GM20431 (cell line): ENCODE measurements around the gene EVX1.

Experiments used
- in situ Hi-C: fragments of 300-500 bp; cut with MseI, MboI; formaldehyde crosslinking; loops from one replicate; pipeline ENCODE4 v1.15.0; 2020; ENCODE audit warnings: low sequenced_read_pairs; ENCODE audit not compliant: unreplicated experiment

EVX1 gene

DNA sequence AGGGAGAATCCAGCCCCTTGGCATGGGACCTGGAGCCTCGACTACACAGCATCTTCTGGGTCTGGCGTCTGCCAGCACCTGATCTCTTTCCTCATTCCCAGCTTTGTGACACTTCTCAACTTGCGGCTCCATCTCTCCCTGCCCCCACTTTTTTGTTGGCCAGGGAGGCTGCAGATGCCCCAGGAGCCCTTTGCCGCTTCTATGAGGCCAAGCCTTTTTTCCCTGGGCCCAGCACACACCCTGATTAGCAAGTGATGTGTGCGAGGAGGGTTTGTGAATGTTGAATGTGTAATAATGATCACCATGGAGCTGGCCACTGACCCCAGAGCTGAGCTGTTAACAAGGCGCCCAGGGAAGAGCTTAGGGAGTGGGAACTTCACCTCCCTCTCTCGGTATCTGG is 4.4 kb downstream of the EVX1 start:
- in situ Hi-C loops, result no loop called here

DNA sequence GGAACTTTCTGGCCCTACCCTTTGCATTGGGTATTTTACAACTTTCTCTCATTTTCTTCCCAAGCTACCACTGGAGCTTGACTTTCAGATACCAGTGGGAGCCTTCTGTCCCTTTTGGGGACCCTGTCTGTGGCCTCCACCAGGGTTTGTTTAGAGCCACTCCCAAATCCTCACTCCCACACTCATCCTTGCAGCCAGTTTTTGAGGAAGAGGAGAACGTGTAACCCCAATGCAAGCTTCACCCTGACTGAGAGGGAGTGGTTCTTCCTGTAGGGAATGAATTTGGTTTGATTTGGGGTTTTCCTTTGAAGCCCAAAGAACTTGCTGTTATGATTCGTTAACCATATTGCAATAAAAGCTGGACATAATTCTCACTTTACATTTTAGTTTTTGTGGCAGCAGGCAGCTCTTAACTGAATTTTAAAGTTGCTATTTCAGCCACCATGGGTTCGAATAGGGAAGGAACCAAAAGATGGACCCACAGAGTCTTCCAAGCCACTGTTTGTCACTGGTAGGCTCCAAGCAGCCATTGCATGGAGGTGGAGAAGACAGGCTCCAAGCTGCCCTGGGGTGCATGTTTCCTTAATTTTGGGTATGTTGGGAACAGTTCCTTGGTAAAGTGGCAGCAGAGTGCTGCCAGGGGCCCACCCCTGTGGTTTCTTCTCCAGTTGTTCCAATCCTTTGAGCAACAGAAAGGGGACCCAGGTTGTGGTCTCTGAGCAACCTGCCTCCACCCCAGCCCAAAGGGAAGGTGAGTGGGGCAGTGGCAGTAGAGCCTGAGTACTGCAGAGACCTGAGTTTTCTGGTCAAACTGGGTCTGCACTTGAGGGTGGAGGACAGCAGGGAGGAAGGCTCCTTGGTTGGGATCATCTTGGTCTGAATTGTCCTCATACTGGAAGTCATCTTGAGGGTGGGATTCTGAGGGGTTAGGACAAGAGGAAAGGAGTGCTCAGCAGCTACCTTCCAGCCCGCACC is 5.1 kb downstream of the EVX1 start:
- in situ Hi-C loops, result no loop called here

DNA sequence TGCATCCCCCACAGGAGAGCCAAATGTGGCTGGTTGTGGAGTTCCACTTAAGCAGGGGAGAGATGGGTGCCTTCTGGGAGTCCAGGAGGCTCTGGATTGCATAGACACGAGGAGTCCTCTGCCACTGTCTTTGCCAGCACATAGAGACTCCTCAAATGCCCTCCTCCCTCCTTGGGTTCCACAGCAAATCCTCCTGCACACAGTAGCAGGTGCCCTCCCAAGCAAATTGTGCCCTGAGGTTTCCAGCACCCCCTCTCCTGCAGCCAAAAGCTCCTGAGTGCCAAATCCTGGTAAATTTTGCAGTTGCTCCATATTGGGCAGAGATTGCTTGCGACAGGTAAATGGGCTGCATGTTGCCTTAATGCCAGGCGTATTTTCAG is 5.8 kb downstream of the EVX1 start:
- in situ Hi-C loops, result no loop called here

DNA sequence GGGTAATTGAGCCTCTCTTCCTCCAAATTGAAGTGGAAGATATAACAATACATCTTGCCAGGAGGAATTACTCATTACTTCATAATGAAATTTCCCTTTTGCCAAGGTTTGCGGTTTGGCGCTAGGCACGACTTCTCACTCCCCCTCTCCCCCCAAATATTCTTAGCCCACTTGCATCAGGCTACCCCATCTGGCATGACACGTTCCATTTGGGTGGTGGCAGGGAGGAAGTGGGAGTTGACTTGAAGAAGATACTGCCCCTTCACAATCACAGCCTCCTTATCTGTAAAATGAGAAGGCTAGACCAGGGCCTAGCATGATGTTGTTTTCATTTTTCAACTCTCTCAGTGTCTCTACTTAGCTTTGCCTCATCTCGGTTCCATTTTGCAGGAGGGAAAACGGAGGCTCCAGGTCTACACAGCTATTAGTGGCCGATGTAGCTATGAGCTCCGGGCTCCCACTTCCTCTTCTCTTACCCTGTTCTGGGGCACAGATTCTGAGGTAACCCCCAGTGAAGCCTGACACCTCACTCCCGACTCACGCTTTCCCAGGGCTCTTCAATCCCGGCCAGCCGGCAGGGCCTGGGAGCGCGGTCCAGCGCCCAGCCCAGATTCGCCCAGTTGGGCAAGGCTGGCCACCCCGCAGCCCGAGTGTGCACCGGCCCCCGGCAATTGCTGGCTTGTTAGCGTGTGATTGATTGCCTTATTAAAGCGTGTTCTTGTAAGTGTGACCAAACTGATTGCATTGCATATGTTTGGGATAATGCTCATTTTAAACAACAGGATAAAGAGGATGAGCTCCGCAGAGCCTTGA is 6.5 kb downstream of the EVX1 start:
- in situ Hi-C loops, result no loop called here

DNA sequence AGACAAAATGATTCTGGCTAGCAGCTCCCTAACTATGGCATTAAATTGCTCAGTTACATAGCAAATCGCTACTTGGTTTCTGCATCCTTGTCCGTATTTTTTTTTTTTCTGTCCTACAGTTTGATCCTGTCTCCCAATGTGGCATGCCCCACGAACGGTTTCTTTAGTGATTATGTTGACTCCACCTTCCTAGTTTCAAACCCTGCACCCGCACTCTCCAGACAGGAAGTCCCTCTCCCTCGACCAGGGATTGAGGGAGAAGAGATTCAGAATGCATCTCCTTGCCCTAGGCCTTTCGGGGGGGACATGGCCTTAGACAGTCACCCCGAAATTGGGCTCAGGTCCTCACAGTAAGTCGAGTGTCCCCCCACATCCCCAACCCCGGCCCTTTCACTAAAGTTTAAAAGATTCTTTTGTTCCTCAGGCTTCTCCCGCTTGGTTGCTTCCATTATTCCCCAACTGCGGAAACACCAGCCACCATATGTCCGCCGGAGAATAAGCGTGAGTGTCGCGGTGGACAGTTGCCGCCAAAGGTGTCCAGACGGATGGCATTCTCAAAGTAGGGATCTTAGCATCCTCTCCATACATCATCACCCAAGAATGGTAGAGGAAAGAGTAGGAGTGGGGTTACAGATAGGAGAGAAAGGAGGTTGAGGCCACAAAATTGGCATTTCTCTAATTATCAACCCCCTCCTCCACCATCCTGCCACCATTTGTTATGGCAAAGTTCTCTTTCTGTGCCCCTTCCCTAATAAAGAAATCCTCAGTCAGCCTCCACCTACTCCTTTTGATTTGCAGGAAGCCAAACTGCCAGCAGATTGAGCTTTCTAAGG is 7.3 kb downstream of the EVX1 start:
- in situ Hi-C loops, result no loop called here

DNA sequence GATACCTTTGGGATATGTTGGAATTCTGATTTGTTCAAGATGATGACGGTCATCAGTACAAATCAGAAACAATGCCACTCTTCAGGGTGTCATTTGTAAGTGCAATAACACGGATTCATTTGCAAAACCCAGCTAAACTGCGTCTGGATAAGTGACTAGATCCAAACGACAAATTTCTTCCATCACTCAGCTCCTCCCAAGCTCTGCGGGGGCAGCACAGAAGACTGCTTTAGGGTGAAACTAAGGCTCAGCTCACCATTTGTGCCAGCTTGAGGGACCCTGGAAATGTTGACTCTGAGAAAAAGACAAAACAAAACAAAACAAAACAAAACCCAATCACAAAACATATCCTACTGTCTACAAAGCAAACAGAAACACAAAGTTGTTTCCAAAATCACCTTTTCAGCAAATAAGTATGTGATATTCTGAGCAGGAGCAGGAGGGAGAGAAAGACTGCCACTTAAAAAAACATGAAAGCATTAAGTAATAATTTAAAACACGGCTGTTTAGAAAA is 8.0 kb downstream of the EVX1 start:
- in situ Hi-C loops, result no loop called here

DNA sequence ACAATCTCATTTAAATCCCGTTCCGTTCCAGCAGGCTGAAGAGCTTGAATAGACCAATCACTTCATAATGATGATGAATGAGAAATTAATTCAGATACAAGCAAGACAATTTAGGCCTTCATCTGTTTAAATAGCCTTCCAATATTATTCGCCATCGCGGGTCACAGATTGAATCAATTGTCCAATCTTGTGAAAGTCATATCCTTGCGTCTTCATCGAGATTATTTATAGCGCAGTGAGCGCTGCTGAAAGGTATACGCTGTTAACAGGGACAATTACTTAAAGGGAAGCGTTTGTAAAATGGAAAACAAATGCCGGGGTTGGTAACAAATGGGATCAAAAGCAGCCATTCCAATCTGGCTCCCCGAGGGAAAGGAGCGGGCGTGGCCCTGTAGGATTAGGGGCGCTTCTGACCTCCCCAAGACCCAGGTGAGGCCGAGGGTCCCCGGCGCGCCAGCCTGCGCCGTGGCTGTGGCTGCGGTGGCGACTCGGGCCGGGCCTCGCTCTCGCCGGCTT is 8.6 kb downstream of the EVX1 start:
- in situ Hi-C loops, result no loop called here

DNA sequence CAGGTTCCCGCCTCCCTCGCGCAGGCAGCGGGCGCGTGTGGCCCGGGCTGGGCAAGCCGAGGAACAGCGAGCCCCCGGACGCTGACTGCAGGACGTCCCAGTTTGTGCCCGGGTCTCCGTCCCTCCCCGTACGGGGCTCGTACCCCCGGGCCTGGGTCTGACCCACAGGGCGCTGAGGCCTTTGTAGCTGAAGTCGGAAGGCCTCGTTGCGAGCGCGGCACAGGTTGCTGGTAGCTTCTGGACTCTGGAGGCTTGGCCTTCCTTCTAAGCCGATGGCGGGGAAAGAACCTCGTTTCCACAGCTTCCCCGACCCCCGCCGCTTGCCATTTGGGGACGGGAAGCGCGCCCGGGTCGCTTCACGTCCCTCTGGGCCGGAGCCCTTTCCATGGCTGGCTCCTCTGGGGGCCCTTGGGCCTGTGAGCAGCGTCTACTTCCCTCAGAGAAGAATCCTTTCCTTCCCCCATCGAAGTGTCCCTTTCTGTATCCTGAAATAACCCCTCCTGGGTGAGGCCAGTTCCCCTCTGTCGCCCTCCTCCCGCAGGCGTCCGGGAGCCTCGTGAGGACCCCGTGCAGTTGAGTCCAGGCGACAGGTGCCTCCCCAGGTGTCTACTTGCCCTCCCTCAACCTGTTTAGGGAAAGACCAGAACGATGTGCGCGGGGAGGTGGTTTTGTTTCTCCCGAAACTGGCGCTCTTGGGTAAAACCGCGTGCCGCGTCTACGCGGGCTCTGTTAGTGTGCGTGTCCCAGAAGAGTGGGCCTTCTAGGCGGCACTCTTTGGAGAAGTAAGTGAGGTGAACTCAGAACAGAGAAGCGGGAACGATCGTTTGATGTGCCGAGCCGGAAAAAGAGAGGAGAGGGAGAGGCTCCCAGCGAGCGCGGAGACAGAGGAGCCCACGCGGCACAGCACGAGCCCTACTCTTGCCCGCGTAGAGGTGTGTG is 9.3 kb downstream of the EVX1 start:
- in situ Hi-C loops, result no loop called here

DNA sequence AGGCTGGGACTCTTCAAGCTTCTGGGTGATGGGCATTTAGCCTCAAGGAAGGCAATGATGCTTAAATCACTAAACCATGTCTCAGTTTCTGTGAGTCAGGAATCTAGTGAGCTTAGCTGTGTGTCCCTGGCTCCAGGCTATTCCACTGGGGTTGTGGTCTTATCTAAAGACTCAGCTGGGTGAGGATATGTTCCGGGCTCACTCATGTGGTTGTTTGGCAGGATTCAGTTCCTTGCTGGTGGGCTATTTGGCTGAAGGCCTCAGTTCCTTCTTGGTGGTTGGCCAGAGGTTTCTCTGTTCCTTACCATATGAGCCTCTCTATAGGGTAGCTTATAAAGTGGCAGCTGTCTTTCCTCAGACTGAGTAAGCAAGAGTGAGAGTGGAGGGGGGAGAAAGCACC is 12.0 kb downstream of the EVX1 start:
- in situ Hi-C loops, result no loop called here

DNA sequence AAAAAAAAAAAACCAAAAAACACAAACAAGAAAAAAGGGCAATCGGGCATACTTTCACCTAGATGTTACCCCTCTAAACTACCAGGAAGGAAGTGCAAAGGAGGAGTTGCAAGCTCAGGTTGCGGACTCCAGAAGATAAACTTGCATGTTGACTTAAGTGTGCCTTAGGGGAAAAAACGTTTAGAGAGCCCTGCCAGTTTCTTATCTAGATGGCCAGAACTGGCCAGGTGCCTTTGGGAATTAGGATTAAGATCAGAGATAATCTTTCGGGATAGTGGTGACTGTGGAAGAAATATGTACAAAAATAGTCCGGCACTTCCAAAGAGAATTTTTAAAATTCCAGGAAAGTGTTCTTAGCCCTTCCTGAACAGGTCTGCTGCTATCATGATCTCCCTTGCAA is 17.6 kb downstream of the EVX1 start:
- in situ Hi-C loops, result no loop called here

DNA sequence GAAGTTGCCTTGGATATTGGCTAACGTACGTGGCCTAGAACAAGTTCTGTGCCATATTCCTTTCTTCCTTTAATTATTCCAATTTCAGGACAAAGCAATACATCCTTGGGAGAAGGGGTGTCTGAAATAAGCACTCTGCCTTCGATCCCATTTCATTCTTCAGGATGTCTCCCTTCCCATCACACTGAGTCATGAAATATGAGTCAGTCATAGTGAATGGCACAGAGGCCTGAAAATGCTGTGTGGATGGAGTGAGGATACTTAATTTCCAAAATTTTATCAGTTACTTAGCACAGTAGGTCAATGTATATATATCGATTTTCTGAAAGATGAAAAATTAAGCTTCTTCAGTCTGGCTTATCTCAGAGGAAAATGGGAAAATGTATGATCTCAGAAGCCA is 19.5 kb downstream of the EVX1 start:
- in situ Hi-C loops, result no loop called here

DNA sequence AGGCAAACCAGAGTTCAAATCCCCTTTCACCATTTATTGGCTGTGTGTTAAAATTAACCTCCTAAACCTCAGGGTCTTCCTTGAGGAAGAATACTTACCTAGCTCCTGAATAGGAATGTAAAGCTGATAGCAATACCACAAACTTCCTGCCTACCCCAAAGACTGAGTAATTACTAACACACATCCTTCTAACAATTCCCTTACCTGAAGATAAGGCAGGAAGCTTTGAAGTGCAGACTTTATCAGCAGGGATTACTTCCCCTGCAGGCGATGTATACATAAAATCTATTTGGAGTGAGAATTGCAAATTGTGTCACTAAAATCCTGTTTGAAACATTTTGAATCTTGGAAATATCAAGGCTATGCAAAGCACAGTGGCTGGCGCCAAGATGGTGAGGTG is 21.2 kb downstream of the EVX1 start:
- in situ Hi-C loops, result no loop called here

DNA sequence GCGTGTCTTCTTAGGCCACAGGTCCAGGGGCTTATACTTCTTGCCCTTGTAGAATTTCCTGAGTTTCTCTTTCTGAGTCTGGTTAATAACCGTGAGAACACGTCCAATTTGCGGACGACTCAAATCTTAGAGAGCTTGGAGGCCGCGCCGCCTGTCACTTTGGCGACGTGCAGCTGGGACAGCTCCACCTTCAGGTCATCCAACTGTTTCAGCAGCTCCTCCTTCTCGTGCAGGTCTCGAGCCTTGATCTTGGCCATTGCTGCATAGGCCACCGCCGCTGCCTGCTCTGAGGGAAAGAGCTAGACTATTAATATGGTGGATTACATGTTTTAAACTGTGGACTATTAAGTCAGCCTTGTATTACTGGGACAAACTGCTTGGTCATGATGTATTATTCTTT is 26.9 kb downstream of the EVX1 start:
- in situ Hi-C loops, result no loop called here

DNA sequence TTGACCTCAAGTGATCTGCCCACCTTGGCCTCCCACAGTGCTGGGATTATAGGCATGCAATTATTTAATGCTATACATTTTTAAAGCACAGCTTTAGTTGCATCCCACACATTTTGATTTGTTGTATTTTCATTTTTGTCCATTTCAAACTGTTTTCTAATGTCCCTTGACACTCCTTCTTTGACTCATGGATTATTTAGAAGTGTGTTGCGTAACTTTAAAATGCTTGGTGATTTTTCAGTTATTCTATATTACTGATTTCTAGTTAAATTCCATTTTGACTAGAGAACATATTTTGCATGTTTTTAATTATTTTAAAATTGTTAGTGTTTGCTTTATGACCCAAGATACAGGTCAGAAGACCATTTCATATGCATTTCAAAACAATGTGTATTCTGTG is 28.8 kb downstream of the EVX1 start:
- in situ Hi-C loops, result no loop called here

DNA sequence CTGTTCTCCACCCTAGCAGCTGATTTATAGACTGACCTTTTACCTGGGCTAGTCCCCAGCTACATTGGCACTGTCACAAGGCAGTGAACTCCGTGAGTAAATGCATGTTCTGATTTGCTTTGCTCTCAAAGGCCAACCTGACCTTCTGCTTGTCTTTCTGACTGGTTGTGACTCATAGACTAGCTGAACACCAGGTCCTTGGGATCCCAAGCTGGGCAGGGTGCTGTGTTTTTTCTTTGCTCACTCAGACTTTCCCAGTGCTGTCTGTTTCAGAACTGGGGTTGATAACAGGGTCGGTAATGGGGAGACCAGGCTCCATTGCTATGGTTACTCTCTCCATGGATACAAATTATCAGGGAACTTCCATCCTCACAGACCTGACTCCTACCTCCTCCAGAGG is 35.0 kb downstream of the EVX1 start:
- in situ Hi-C loops, result no loop called here

DNA sequence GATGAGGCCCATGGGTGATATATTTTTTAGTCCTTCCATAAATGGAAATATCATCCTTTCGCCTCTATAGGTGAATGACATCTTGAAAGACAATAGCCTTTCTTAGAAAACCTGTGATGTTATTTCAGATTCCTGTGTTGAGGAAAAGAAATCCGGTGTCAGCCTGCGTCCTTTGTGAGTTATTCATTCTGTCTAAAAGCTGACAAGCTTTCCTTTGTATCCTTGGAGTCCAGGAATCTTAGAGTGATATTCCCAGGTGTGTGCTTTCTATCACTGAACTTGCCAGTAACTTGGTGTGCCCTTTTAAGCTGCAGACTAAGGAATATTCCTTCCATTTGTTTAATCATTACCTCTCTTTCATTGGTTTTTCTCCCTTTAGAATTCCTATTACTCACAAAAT is 41.0 kb downstream of the EVX1 start:
- in situ Hi-C loops, result no loop called here

DNA sequence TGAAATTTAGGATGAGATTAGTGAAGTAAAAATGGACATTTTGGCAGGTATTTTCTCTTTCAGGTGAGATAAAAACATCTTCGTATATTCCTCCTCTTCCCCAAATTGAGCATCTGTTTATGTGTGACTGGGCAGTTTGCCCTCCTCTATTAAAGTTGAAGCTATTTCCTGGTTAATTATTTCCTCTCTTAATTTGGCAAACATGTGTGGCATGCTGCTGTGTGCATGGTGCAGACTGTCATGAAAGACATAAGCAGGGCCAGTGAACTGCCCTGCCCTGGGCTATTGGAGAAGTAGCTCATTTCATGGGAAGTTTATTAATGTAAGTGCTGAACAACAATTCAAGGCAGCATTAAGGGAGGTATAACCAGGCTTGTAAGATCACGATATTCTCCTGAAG is 52.6 kb downstream of the EVX1 start:
- in situ Hi-C loops, result no loop called here

DNA sequence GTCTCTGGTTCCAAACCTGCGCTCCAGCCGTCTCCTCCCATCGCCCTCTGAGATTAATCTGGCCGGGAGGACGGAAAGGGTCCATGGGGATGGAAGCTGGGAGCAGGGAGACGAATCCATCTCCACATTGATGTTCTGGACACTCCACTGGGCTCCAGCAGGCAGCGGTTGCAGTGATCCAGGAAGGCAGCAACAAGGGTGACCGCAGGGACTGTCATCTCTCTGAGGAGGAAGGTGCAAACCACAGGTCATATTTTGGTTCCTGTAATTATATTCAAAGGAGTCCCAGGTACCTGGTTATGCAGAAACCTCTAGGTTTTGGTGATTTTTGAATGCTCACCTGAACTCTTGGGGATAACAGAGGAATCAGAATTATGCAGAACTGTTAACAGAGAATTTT is 54.8 kb downstream of the EVX1 start:
- in situ Hi-C loops, result no loop called here
